HG02885 (cell line): ENCODE data around the gene HSF2.

Source experiments
- ATAC-seq: cut with Tn5 transposase; IDR thresholded peaks from one replicate; pipeline ENCODE4 v1.9.1; 2021; ENCODE audit warnings: mild to moderate bottlenecking; ENCODE audit not compliant: unreplicated experiment, poor library complexity

The HSF2 gene

DNA sequence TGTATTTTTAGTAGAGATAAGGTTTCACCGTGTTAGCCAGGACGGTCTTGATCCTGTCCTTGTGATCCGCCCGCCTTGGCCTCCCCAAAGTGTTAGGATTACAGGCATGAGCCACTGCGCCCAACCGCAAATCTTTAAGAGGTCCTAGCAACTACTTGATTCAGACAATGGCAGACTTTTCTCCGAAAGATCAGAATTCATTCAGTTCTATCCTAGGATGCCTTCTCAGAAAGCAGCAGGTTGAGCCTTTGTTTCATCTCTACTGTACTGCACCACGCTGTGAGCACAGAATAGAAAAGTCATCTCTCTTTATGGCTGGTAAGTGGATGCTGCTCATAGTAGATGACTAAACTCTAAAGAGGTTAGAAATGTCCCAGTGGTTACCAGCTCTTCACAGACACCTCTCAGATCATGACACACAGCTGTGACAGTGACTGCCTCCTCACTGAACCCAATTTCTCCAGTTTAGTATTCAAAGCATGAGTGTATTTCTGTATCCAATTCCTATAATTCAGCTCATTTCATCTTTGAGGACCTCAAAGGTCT is 6.0 kb upstream of the HSF2 start:
- ATAC-seq: peak; percentile 70

DNA sequence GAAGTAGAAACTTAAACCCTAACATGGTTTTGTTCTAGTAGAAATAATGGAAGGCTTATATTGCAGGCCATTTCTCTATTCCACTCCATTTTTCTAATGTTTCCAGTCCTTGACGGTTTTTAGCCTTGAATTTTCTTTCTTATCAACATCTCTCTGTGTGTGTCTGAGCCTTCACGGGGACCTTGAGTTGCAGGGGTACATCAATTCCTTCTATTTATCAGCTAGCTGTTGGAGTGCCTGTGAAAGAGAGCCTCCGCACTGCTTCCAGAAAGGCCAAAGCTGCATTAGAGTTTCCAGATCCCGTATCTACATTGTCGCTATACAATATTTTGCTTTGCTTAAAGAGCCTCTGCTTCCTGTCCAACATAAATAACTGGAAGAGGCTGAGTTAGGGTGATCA is 5.4 kb upstream of the HSF2 start:
- no peak for ATAC-seq

DNA sequence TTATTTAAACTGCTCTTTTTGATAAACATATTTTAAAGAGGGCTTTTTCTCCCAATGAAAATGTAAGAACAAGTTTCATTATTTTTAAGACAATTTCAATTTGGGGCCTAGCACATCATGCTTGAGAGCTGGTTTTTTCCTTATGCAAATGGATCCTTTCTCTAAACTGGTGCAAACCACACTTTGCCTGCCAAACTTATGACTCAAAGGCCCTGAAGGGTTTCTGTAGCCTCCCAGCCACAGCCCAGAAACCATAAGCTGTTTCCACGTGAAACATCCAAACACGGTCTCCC is 451 bp upstream of the HSF2 start:
- ATAC-seq: no peak

GRCh38 chr6:122400121-122400450 is 634 bp downstream of the HSF2 start:
- ATAC-seq: peak; percentile 18

DNA sequence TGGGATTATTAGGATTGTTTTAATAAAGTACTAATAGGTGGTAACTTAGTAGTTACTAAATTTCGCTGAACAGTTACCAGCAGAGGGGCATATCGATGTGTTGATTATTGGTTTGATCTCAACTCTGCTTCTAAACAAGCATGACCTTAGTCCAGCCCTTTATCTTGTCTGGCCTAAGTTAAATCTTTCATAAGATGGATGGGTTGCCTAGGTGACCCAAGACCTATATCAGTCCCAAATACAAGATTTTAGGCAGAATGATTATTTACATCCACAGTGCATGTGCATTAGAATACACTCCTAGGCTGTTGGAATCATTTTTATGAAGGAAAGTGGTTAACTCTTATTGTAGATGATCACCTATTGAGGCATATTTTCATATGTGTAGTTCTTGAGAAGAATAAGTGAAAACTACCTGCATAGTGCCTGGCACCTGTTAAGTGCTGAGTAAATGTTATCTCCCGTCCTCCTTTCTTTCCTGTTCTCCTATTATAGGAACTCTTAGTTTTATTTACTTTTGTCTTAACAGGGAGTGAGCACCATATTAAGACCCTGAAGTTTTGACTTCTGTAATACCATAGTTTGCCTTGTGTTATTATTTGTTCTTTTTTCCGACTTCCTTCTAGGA is 1.1 kb downstream of the HSF2 start:
- ATAC-seq: no peak

DNA sequence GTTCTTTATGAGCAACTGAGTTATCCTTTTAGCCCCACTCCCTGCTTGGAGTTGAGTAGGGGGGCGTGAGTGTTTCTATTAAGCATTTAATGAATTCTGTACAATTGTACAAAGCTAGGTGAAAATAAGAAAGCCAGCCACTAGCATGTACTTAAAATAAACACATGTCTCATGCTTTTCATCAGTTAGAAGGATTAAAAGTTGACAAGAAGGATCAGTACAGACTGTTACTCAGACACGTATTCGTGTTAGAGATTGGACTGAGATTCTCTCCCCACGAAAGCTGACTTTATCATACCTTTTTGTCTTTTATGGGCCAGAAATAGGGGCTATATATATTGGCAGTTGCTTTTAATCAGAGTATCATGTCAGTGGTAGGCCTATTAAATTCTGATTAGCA is 1.7 kb downstream of the HSF2 start:
- ATAC-seq: no peak

DNA sequence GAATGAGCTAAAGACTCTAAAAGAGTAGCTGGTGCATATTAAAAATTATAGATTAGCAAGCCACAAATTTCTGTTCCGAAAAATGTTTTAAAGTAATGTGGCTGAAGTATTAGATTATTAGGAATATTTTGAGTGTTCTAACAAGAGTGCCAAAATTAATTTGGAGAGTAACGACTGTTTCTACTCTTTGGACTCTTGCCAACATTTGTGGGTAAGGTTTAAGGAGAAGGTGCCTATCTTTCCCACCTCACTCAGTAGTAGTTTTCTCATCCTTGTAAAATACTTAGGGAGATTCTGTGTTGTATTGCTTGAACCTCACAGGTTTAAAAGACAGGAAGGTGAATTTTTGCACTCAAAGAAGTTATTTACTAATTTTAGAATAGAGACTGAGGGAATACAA is 5.0 kb downstream of the HSF2 start:
- no peak for ATAC-seq

GRCh38 chr6:122405417-122405816 is 6.0 kb downstream of the HSF2 start:
- ATAC-seq: no peak

- ATAC-seq: no peak
Measured at GRCh38 chr6:122406187-122406586, 6.7 kb downstream of the HSF2 start.

GRCh38 chr6:122407712-122408111 is 8.3 kb downstream of the HSF2 start:
- no peak for ATAC-seq

GRCh38 chr6:122408240-122408639 is 8.8 kb downstream of the HSF2 start:
- ATAC-seq: no peak

DNA sequence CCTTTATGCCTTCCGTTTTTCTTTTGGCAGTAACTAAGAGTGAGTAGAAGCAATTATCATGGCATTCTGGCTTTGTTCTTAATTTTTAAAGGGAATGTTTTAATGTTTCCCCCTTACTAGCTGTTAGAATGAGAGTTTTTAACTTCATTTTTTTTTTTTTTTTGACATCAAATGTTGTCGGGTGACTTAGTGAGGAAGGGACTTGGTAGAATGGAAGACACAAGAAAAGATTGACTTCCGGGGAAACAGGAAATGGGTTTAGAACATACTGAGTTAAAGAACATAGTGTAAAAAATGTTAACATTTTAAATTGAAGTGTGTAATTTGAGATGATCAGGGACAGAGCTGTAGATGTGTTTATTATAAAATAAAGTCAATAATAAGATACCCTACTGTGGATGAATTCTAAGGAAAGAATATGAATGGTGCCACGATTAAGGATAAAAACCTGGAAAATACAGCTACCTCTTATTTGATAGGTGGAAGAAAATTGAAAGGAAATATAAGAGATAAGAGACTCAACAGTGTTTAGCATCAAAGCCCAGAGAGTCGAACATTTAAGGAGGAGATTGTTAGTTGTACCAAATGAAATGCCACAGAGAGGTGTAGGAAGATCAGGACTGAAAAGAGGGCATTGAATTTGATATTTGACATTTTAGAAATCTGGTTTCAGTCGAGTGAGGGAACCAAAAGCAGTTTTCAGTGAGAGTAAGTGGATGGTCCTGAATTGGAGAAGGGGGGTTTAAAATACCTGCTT is 9.4 kb downstream of the HSF2 start:
- no peak for ATAC-seq

DNA sequence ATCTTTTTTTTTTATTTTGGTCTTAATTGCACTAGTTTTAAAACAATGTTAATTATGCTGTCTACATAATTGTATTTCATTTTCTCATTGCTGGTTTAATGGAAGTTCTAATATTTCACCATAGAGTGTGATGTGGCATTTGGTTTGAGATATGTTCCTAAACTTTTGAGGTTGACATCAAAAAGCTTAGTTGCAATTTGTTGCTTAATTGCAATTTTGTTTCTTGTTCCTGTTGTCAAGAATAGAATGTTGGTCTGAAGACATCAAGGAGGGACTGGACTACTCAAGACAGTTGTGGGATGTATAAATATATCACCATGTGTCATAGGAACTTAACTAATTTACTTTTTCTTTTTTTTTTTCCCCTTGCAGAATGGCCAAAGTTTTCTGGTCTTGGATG is 12.5 kb downstream of the HSF2 start:
- ATAC-seq: no peak

DNA sequence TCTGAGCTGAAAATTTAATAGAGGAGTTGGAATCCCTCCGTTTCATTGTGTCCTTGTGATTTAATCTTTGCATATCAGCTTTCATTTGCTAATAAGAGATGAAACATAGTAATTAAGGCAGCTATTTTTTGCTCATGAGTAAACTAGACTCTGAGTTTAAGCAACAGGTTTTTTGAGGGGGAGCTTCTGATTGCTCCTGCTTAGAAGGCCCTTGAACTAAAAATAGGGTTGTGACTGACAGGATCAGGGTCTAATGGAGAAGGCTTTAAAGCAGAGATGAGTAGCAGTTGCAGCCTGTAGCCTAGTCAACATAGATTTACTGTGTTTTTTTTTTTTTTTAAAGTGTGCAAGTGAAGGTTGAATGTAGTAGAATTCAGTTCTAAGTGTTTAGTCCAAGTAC is 17.4 kb downstream of the HSF2 start:
- ATAC-seq: no peak

DNA sequence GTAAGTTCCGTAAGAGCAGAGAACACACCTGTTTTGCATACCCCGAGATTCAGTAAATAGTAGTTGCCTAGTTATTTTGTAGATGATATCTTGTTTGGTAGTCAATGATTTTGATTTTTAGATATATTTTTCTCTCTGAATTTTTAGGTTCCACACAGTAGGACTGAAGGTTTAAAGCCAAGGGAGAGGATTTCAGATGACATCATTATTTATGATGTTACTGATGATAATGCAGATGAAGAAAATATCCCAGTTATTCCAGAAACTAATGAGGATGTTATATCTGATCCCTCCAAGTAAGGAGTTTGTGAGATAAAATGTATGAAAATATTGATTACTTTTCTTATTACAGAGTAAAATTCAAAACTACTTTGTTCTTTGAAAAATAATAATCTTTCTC is 22.6 kb downstream of the HSF2 start:
- ATAC-seq: no peak

- peak; percentile 93 for ATAC-seq
Measured at GRCh38 chr6:122422614-122423267, 23.3 kb downstream of the HSF2 start.

GRCh38 chr6:122423734-122424133 is 24.3 kb downstream of the HSF2 start:
- ATAC-seq: no peak

- ATAC-seq: no peak
Measured at GRCh38 chr6:122426597-122426996, 27.1 kb downstream of the HSF2 start.

DNA sequence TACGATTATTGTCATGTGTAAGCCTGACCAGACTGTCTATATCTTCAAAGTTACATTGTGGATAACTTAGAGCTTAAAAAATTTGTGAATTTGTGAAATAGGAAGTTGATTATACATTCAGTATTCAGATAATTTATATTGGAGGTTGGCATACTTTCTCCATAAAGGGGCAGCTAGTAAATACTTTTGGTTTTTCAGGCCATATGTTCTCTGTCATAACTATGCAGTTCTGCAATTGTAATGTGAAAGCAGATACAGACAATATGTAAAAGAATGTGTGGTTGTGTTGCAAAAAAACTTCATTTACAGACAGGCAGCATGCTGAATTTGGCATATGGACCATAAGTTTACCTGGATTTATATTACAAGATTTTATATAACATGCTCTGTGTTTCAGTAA is 29.3 kb downstream of the HSF2 start:
- no peak for ATAC-seq

- ATAC-seq: no peak
Measured at GRCh38 chr6:122429323-122429722, 29.9 kb downstream of the HSF2 start.

DNA sequence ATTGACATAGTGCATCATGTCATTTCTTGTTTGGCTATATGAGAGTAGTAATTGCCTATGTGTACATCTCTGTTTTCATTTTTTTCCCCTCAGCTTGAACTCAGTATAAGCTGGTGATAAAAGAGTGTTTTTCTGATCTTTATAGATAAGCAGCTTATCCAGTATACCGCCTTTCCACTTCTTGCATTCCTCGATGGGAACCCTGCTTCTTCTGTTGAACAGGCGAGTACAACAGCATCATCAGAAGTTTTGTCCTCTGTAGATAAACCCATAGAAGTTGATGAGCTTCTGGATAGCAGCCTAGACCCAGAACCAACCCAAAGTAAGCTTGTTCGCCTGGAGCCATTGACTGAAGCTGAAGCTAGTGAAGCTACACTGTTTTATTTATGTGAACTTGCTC is 32.3 kb downstream of the HSF2 start:
- ATAC-seq: no peak

GRCh38 chr6:122432816-122433215 is 33.4 kb downstream of the HSF2 start:
- peak; percentile 85 for ATAC-seq
